Hepatocyte (in vitro differentiated cells): ENCODE data around the gene G6PC1. TPM values are rescaled to one million over a fixed set of nuclear protein-coding genes. Genes with fewer than 3 reads are reported as not detected.
"Not testable (repeated sequence)": the region's sequence is repeated elsewhere in the genome, so short reads cannot be mapped to it uniquely, and the experiment has no call there.

Source experiments
- DNase-seq: peaks from one replicate; pipeline ENCODE4 v3.0.0-alpha.2; 2016; ENCODE audit warnings: low spot score
- H2AFZ ChIP-seq: fragments of 200-600 bp; sonication (generic); 2 replicates; pipeline ENCODE4 v1.6.0; 2016; ENCODE audit warnings: antibody characterized with exemption, mild to moderate bottlenecking
- H3K27ac ChIP-seq: fragments of 200-600 bp; sonication (generic); 2 replicates; pipeline ENCODE4 v1.5.1; 2016; ENCODE audit warnings: mild to moderate bottlenecking
- H3K27me3 ChIP-seq: fragments of 200-600 bp; sonication (generic); 2 replicates; pipeline ENCODE4 v1.6.1; 2016
- H3K36me3 ChIP-seq: fragments of 200-600 bp; sonication (generic); replicated peaks from 2 replicates; pipeline ENCODE4 v1.5.1; 2016; ENCODE audit warnings: low read depth; ENCODE audit not compliant: insufficient read depth
- H3K4me1 ChIP-seq: fragments of 200-600 bp; sonication (generic); 2 replicates; pipeline ENCODE4 v1.5.1; 2016; ENCODE audit warnings: mild to moderate bottlenecking, moderate library complexity; ENCODE audit not compliant: insufficient read depth
- H3K4me2 ChIP-seq: fragments of 200-600 bp; sonication (generic); 2 replicates; pipeline ENCODE4 v1.6.0; 2016
- H3K4me3 ChIP-seq: fragments of 200-600 bp; sonication (generic); 2 replicates; pipeline ENCODE4 v1.5.1; 2016; ENCODE audit warnings: mild to moderate bottlenecking
- H3K79me2 ChIP-seq: fragments of 200-600 bp; sonication (generic); 2 replicates; pipeline ENCODE4 v1.6.0; 2017; ENCODE audit warnings: mild to moderate bottlenecking
- H3K9me2 ChIP-seq: fragments of 200-600 bp; sonication (generic); replicated peaks from 2 replicates; pipeline ENCODE4 v1.6.0; 2017; ENCODE audit warnings: mild to moderate bottlenecking; ENCODE audit not compliant: insufficient read depth
- H3K9me3 ChIP-seq: fragments of 200-600 bp; sonication (generic); 2 replicates; pipeline ENCODE4 v1.5.1; 2016; ENCODE audit warnings: low read depth, mild to moderate bottlenecking
- H4K20me1 ChIP-seq: fragments of 200-600 bp; sonication (generic); 2 replicates; pipeline ENCODE4 v1.6.0; 2016; ENCODE audit warnings: mild to moderate bottlenecking; ENCODE audit not compliant: insufficient read depth, poor library complexity, severe bottlenecking
- EZH2 ChIP-seq: fragments of 200-600 bp; sonication (generic); IDR thresholded peaks from 2 replicates; pipeline ENCODE4 v1.6.1; 2016; ENCODE audit warnings: antibody characterized with exemption, mild to moderate bottlenecking, borderline replicate concordance
- EZH2phosphoT487 ChIP-seq: fragments of 200-600 bp; sonication (generic); IDR thresholded peaks from one replicate; pipeline ENCODE4 v1.6.1; 2018; ENCODE audit warnings: antibody characterized with exemption, mild to moderate bottlenecking, low read depth, moderate library complexity; ENCODE audit not compliant: unreplicated experiment, severe bottlenecking
- WGBS: methylation state at CpG from one replicate; pipeline ENCODE4 v1.1.6; 2016; ENCODE audit warnings: low lambda C conversion rate; ENCODE audit errors: missing lambda C conversion rate; 5-methylcytosine and 5-hydroxymethylcytosine counted together
- polyA plus RNA-seq: library from polyadenylated mRNA; unstranded; fragments of >200 nt; fragmentation: Nextera tagmentation; extraction: Ambion mirVana; gene quantifications from 2 replicates; pipeline ENCODE4 v1.2.1, GENCODE V29; 2016
- total RNA-seq: library from RNA; depleted of rRNA; stranded (reverse); fragments of >200 nt; gene quantifications from 2 replicates; pipeline ENCODE4 v1.2.3, GENCODE V29; 2014
- TF ChIP-seq, protein P1 (sequence below): fragments of 200-600 bp; sonication (generic); IDR thresholded peaks from 2 replicates; pipeline ENCODE4 v1.5.1; 2016; ENCODE audit warnings: antibody characterized with exemption, mild to moderate bottlenecking; ENCODE audit not compliant: poor library complexity

G6PC1 gene
- total and polyA plus RNA-seq, 2 experiments from 2014 or later: 18.2 to 24.2 TPM

DNA sequence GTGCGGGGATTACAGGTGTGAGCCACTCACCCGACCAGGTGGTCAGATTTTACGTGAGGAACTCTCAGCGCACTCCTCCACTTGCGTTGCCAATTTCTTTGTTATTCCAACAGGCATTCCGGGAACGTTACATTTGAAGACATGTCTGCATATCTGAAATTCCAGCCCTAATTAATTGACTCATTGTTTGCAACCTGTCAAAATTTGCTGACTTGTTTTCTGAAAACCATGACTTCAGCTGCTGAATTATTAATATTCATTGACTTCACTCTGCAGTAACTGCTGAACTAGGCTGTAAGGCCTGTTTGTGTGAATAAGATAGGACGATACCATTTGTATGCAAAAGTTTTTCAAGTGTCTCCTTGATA is 16.6 kb downstream of the G6PC1 start:
- WGBS: 74% methylated on average over 8 of the region's 8 CpGs
- peaks cover 21% of the 10 kb centered on the region for H3K4me1 ChIP-seq

DNA sequence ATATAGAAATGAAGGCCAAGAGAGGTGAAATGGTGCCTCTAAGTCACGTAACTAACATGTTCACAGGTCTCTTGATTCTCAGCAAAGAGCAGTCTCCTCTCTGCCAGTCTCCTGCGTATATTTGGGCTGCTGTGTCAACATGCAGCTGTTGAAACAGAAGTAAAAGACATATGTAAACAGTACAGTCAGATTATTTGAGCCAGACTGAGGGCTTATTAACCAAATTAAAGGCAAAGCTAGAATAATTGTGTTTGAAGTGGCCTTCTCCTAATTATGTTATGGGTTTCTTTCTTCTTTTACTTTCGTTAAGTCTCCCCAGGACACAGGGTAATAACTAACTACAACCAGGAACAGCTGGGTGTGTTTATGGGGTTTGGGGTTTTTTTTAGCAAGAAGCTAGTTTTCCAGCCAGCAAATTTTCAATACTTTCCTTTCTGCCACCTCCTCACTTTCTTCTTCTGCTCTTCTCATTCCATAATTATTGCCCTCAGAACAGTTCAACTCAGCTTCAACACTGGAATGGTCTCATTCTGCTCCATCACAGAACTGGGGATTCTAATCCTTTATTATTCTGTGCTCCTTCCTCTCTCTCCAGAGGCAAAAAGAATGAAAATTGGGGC is 18.4 kb downstream of the G6PC1 start:
- H3K79me2 ChIP-seq: no peaks in the 10 kb centered on the region
- H3K4me2 ChIP-seq: peak overlapping the region; percentile 22
- peaks cover 21% of the 10 kb centered on the region for H3K4me1 ChIP-seq
- H2AFZ ChIP-seq: peak overlapping the region; percentile 11
- no peak overlapping the region for H3K27ac ChIP-seq
- H4K20me1 ChIP-seq: no peaks in the 10 kb centered on the region
- no peaks in the 10 kb centered on the region for H3K9me2 ChIP-seq
- no peaks in the 10 kb centered on the region for H3K36me3 ChIP-seq
- no peak overlapping the region for H3K4me3 ChIP-seq
- H3K9me3 ChIP-seq: no peaks in the 10 kb centered on the region
- 27% methylated on average over 3 of the region's 3 CpGs for WGBS
- TF ChIP-seq, protein P1, sequence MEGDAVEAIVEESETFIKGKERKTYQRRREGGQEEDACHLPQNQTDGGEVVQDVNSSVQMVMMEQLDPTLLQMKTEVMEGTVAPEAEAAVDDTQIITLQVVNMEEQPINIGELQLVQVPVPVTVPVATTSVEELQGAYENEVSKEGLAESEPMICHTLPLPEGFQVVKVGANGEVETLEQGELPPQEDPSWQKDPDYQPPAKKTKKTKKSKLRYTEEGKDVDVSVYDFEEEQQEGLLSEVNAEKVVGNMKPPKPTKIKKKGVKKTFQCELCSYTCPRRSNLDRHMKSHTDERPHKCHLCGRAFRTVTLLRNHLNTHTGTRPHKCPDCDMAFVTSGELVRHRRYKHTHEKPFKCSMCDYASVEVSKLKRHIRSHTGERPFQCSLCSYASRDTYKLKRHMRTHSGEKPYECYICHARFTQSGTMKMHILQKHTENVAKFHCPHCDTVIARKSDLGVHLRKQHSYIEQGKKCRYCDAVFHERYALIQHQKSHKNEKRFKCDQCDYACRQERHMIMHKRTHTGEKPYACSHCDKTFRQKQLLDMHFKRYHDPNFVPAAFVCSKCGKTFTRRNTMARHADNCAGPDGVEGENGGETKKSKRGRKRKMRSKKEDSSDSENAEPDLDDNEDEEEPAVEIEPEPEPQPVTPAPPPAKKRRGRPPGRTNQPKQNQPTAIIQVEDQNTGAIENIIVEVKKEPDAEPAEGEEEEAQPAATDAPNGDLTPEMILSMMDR: no peak
- TF ChIP-seq EZH2 (no peak), EZH2phosphoT487 (no peak)
- H3K27me3 ChIP-seq: peaks cover 8% of the 10 kb centered on the region
- DNase-seq: no peak

More for the DNA sequence above, 16.6 kb downstream of the G6PC1 start:
- Histone ChIP-seq H3K4me2 (no peak overlapping the region), H4K20me1 (no peaks in the 10 kb centered on the region), H3K36me3 (no peaks in the 10 kb centered on the region), H2AFZ (no peak overlapping the region), H3K4me3 (no peak overlapping the region), H3K9me3 (no peaks in the 10 kb centered on the region), H3K9me2 (no peaks in the 10 kb centered on the region), H3K79me2 (no peaks in the 10 kb centered on the region), H3K27me3 (peaks cover 3% of the 10 kb centered on the region), H3K27ac (no peak overlapping the region)
- DNase-seq: no peak
- no peak for TF ChIP-seq EZH2
- no peak for TF ChIP-seq EZH2phosphoT487
- TF ChIP-seq, protein P1: no peak

GRCh38 chr17:42919522-42920077 is 19.0 kb downstream of the G6PC1 start:
- WGBS: 82% methylated on average over 10 of the region's 10 CpGs
- not testable (repeated sequence) for H3K4me3 ChIP-seq, H3K9me3 ChIP-seq, H4K20me1 ChIP-seq, H3K9me2 ChIP-seq, H3K27ac ChIP-seq, H3K79me2 ChIP-seq, DNase-seq, H2AFZ ChIP-seq, H3K36me3 ChIP-seq, H3K27me3 ChIP-seq
- Histone ChIP-seq H3K4me1 (peaks cover 21% of the 10 kb centered on the region), H3K4me2 (peak overlapping the region; percentile 22)

DNA sequence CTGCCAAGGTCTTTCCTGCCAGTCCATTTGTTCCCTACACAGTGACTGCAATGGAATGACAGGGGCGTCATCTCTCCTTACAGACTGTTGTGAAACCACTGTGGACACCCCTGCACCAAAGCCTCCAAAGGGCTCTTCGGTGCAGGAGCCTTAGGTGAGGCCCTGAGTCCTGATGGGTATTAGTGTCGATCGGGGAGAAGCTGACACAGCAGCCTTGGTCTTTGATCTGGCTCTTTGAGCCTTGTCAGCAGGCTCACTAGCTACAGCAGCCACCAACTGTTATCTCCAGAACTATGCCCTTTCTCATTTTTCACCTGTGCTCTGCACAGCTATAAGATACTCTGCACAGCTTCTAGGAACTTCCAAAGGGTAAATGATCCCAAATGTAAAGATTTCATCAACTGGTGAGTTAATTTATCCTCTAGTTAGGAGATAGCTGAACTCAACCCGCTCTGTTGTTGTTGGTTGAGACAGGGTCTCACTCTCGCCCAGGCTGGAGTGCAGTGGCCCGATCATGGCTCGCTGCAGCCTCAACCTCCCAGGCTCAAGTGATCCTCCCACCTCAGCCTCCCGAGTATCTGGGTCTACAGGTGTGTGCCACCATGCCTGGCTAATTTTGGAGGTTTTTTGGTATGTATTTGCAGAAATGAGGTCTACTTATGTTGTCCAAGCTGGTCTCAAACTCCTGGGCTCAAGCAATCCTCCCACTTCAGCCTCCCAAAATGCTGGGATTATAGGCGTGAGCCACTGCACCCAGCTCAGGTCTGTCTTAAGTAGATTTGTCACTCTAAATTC is 19.7 kb downstream of the G6PC1 start:
- Histone ChIP-seq H3K36me3 (no peaks in the 10 kb centered on the region), H4K20me1 (no peaks in the 10 kb centered on the region), H3K4me3 (no peak overlapping the region), H3K79me2 (no peaks in the 10 kb centered on the region), H3K4me1 (peaks cover 21% of the 10 kb centered on the region), H3K4me2 (peak overlapping the region; percentile 20), H3K27ac (no peak overlapping the region), H3K9me3 (no peaks in the 10 kb centered on the region), H3K9me2 (no peaks in the 10 kb centered on the region), H2AFZ (no peak overlapping the region), H3K27me3 (peaks cover 8% of the 10 kb centered on the region)
- TF ChIP-seq, protein P1: no peak
- TF ChIP-seq EZH2phosphoT487 (no peak), EZH2 (no peak)
- WGBS: 67% methylated on average over 10 of the region's 10 CpGs
- peak; percentile 54 for DNase-seq
